Measurements from ENCODE around the gene STK26. TPM values are rescaled to one million over a fixed set of nuclear protein-coding genes. Genes with fewer than 3 reads are reported as not detected.

STK26 gene
- total and polyA plus RNA-seq, 2 of the 4 experiments (the other 2 are of a cell fraction), result 0.17 to 0.18 TPM

- intact Hi-C loops (cut with micrococcal nuclease), result no loop called here
- CTCF ChIA-PET, result no interaction called here
- 20% methylated on average over 3 of the region's 12 CpGs; no CpG with 5 or more reads in 1 of the 2 experiments for WGBS, 2 experiments (ENCODE audit: extremely low coverage in 2 of 2, insufficient read length in 1 of 2)
These were observed 96.9 kb downstream of the STK26 start for GRCh38 chrX:132119821-132120515.

More at GRCh38 chrX:132119821-132120515, 96.9 kb downstream of the STK26 start:
- Histone ChIP-seq H3K79me1 (ENCODE audit: low read depth in 1 of 2, low read length in 2 of 2) (no peaks in the 10 kb centered on the region), H3K36me3 (ENCODE audit: control insufficient read depth, insufficient read depth, low read length) (no peaks in the 10 kb centered on the region), H3K27ac (ENCODE audit: insufficient read depth, low read length) (no peak overlapping the region), H2BK120ac (ENCODE audit: low read depth, low read length) (no peak overlapping the region), H4K91ac (ENCODE audit: insufficient read depth, low read depth, low read length) (no peak overlapping the region), H3K4me3 (ENCODE audit: insufficient read depth, low read depth, low read length) (no peak overlapping the region), H4K20me1 (ENCODE audit: insufficient read depth, low read length) (no peaks in the 10 kb centered on the region), H3K4me2 (ENCODE audit: low read depth, low read length) (no peak overlapping the region), H3K9me3 (ENCODE audit: control insufficient read depth, insufficient read depth, low read length) (no peaks in the 10 kb centered on the region), H2AFZ (replicated peaks; ENCODE audit: low read length, poor library complexity) (no peak overlapping the region), H4K8ac (ENCODE audit: low read depth in 2 of 2, low read length in 2 of 2) (no peak overlapping the region), H3K56ac (ENCODE audit: extremely low read depth, insufficient read depth, low read length) (no peak overlapping the region), H2BK20ac (ENCODE audit: low read depth, low read length) (no peak overlapping the region), H3K9me1 (ENCODE audit: insufficient read depth, low read length) (no peaks in the 10 kb centered on the region), H4K5ac (ENCODE audit: low read depth, low read length) (no peak overlapping the region), H3K4ac (ENCODE audit: low read depth, low read length) (no peak overlapping the region), H2AK9ac (replicated peaks; ENCODE audit: low read depth, low read length, poor library complexity) (no peak overlapping the region), H3K14ac (replicated peaks; ENCODE audit: low read depth, low read length) (no peak overlapping the region), H2BK5ac (ENCODE audit: low read depth, low read length, poor library complexity, severe bottlenecking) (no peak overlapping the region), H3K27me3 (ENCODE audit: control insufficient read depth, insufficient read depth, low read length) (peaks cover 2% of the 10 kb centered on the region; the same call in 1 of the 2 replicates), H2AK5ac (ENCODE audit: low read depth, low read length) (no peak overlapping the region), H2BK15ac (ENCODE audit: low read depth, low read length) (no peak overlapping the region), H3K9ac (ENCODE audit: low read depth, low read length) (no peak overlapping the region), H3K4me1 (ENCODE audit: control insufficient read depth, insufficient read depth, low read length) (no peaks in the 10 kb centered on the region), H3K23ac (ENCODE audit: low read depth, low read length) (no peak overlapping the region), H3K18ac (ENCODE audit: low read depth, low read length) (no peak overlapping the region)
- no peak for DNase-seq
- TF ChIP-seq, protein P1, sequence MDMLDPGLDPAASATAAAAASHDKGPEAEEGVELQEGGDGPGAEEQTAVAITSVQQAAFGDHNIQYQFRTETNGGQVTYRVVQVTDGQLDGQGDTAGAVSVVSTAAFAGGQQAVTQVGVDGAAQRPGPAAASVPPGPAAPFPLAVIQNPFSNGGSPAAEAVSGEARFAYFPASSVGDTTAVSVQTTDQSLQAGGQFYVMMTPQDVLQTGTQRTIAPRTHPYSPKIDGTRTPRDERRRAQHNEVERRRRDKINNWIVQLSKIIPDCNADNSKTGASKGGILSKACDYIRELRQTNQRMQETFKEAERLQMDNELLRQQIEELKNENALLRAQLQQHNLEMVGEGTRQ (IDR thresholded peaks at IDR 0.05; ENCODE audit: low read depth, low read length), result no peak
- no peak for TF ChIP-seq RAD21 (IDR thresholded peaks at IDR 0.05; ENCODE audit: low read length)
- no peak for TF ChIP-seq RFX5 (IDR thresholded peaks at IDR 0.05; ENCODE audit: low read depth, low read length)
- no peak for TF ChIP-seq SMC3 (IDR thresholded peaks at IDR 0.05; ENCODE audit: low read depth, low read length)
- no peak for TF ChIP-seq RCOR1 (IDR thresholded peaks at IDR 0.05; ENCODE audit: insufficient replicate concordance, low read length)
- TF ChIP-seq CEBPB (IDR thresholded peaks at IDR 0.05; ENCODE audit: low read depth, low read length), result no peak
- TF ChIP-seq MXI1 (IDR thresholded peaks at IDR 0.05; ENCODE audit: borderline replicate concordance, low read depth, low read length), result no peak
- no peak for TF ChIP-seq BHLHE40 (IDR thresholded peaks at IDR 0.05; ENCODE audit: low read depth, low read length)
- in situ Hi-C loops (cut with MboI; ENCODE audit: low sequenced_read_pairs) (no loop called here), dilution Hi-C loops (cut with HindIII; ENCODE audit: low sequenced_read_pairs, unreplicated experiment) (no loop called here)
- POLR2A ChIA-PET (ENCODE audit: unreplicated experiment), result interaction anchor here (0.7 kb wide), 1 partner anchor 46 kb away, joined by 4 read pairs; no protein-coding TSS in a partner anchor
- BruUV-seq (replicated peaks), result no TSS peak
- no peak for ATAC-seq (ENCODE audit: low read depth)
